Central memory CD4-positive, alpha-beta T cell (primary cell): ENCODE results near the gene LEMD3.

Experiments
- DNase-seq: peaks from one replicate; pipeline ENCODE4 v3.0.0; 2022

The LEMD3 gene

GRCh38 chr12:65170209-65170881 is 962 bp downstream of the LEMD3 start:
- peak; percentile 69 for DNase-seq

- DNase-seq = no peak
Measured at GRCh38 chr12:65171073-65171472, 1.7 kb downstream of the LEMD3 start.

DNA sequence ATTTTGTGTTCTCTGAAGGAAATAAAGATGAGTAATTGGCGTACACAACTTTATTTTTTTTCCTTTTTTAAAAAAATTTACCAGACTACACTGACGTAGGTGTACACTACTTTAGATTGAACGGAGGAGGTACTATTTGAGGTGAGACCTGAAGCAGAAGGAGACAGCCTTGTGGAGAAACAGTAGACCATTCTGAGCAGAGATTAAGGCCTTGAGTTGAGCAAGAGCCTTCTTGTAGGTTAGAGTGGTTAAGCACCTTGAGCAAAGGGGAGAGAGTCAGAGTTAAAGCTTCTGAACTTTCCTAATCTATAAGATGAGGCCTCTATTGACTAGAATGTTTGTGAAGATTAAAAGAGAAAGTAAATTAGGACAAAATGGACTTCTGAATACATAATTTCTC is 2.5 kb downstream of the LEMD3 start:
- DNase-seq = peak; percentile 31

GRCh38 chr12:65175385-65175784 is 6.0 kb downstream of the LEMD3 start:
- DNase-seq = no peak

DNA sequence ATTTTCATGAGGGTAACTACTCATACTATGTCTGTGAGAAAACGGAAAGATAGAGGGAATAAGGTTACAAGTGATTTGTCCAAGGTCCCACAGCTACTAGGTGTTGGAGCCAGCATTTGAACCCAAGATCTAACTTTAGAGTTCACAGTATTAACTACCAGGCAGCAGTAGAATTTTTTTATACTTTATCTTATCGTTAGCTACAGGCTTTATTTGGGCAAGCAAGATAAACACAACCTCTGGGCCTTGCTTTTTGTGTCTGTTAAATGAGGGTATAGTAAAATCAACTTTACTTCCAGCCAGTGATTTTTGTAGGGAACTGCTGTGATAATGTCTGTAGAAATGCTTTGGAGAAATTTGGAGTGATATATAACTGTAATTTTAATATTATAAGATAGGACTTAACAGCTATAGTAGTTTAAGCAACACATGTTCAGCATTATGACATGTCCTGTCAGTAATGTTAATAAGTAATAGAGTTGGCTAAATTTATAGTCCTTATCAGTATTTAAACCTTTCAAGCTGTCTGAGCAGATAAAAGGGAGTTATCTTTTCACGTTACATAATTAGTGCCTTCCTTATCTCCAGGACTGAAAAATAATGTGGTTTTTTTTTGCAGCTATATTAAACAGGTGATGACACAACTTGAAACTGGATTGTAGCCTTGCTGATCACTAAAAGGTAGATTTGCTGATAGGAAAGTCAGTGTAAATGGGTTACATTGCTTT is 12.8 kb downstream of the LEMD3 start:
- no peak for DNase-seq

GRCh38 chr12:65184176-65184857 is 14.9 kb downstream of the LEMD3 start:
- DNase-seq = no peak

DNA sequence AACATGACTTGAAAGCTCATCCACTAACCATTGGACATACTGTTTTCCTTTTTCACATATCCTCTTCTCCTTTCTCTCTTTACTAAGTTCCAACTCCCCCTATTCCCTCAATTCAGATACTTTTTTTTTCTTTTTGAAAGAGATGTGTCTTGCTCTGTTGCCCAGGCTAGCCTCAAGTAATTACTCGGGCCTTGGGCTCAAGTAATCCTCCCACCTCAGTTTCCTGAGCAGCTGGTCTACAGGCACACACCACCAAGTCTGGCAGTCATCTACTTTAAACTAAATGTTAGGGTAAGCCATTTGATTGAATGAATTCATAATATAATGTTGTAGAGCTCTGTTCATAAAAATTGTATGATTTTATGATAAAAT is 15.5 kb downstream of the LEMD3 start:
- no peak for DNase-seq

GRCh38 chr12:65187665-65188064 is 18.3 kb downstream of the LEMD3 start:
- no peak for DNase-seq

DNA sequence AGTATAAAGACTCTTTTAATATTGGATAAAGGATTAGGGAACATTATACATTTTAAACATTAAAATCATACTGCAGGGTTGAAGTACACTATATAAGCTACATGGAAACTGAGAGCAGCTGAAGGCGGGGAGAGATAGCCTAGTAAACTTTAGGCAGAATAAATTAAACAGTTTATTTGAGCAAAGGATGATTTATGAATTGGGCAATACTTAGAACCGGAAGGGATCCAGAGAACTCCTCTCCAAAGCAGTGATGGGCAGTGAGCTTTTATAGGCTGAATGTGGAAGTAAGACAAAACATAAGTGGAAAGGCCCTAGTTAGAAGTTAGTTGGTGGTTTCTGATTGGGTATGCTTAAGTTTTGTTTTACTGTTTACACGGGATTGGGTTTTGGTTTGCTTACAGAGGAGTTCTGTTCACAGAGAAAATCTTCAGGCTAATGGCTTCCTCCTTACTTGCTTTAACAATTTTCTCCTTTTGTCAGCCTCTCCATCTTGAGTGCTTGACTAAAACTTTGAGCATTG is 18.9 kb downstream of the LEMD3 start:
- no peak for DNase-seq

GRCh38 chr12:65189028-65189718 is 19.8 kb downstream of the LEMD3 start:
- no peak for DNase-seq

DNA sequence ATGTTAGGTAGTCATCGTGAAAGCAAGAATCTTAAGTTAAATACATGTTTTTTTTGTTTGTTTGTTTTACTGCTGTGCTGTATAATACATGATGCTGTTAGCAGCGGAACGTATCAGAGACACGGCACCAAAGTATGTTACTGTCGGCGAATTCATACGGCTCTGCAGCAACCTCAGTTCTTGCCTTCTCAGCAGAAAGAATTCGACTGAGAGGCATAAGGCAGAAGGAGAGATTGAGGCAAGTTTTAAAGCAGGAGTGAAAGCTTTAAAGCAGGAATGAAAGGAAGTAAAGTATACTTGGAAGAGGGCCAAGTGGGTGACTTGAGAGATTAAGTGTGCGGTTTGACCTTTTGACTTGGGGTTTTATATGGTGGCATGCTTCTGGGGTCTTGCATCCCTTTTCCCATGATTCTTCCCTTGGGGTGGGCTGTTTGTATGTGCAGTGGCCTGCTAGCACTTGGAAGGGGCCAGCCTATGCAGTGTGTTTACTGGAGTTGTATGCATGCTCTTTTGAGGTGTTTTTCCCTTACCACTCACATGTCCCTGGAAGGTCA is 23.7 kb downstream of the LEMD3 start:
- DNase-seq = no peak

- no peak for DNase-seq
Measured at GRCh38 chr12:65194949-65195348, 25.6 kb downstream of the LEMD3 start.

DNA sequence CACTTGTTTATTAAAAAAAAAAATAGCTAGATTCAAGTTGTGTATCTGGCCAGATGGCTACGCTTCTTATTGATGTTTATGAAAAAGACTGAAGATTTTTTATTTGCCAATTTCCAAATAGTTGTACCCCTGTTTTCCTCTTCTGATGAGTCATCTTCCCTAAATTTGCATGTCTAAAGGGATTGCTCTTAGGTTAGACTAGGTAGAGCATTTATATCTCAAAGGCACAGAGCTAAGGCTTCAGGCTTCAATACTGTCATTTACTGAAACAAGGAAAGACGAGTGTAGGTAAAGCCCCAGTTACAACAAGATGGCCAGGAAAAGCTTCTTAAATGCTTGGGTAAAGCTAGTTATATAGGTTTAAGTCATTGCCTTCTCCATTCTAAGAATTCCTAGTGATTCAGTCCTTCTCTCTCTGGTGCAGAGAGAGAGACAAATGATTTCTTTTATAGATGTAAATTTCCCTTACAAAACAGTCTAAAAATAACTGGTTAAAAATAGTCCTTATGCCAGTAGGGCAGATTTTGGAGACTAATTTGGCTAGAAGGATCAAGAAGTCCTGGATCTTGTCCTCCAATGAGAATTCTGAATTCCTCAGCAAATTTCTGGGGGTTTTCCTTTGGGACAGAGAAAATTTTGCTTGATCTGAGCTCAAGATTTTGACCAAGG is 26.1 kb downstream of the LEMD3 start:
- no peak for DNase-seq

DNA sequence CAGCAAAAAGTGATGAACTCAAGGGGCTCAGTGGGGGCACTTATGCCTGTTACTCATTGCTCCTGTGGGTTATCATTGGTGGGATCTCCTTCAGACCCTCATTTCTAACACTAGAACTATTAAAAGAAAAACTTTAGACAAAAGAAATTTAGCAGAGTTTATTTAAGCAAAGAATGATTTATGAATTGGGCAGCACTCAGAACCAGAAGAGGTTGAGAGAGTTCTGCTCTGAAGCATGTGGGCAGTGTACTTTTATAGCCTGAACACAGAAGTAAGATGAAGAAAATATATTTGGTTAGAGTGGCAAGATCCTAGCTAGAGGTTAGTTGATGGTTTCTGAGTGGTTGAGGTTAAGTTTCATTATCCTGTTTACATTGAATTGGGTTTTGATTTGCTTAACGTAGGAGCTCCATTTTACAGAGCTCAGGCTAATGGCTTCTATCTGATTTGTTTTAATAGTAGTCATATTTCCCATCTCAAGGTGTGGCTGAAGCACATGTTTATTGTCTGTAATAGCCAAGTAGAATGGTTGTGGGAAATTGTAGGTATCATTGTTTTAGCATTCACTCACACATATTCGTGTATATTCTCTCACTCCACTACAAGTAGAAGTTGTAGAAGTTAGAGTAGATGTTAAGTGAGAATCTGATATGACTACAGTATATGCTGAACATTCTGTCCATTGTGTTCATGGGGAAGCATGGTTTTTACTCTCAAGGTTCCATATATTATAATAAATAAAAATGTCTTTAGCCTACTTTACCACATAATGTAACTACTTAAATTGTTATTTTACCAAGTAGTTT is 27.6 kb downstream of the LEMD3 start:
- DNase-seq = no peak

DNA sequence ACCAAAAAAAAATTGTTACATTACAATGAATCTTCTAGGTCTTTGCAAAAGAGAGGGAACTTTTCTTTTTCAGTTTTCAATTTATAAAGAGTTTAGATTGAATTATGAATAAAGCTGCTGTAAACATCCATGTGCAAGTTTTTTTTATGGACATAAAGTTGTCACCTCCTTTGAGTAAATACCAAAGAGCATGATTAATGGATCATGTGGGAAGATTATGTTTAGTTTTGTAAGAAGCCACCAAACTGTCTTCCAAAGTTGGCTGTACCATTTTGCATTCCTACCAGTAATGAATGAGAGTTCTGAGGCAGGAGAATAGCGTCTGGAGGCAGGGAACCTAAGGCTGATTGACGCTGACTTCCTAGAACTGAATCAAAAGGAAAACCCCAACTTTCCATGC is 30.2 kb downstream of the LEMD3 start:
- DNase-seq = no peak

DNA sequence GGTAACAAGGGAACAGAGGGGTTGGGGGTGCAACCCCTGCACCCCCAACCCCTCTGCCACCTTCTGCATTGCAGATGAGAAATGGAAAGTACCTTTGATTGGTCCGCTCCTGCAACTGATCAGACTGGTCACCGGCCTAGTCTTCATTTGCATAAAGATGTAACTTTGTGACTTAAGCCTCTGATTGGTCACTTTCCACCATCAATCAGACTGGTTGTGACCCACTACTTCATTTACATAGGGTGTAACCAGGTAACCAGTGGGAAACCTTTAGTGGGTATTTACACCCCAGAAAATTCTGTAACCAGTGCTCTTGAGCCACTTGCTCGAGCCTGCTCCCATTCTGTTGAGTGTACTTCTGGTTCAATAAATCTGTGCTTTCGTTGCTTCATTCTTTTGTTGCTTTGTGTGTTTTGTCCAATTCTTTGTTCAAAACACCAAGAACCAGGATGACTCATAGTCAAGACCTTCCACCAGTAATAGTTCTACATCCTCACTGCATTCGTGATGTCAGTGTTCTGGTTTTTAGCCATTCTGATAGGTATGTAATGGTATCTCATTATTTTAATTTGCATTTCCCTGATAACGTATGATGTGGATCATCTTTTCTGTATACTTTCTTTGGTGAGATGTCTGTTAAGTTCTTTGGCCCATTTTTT is 30.8 kb downstream of the LEMD3 start:
- no peak for DNase-seq

DNA sequence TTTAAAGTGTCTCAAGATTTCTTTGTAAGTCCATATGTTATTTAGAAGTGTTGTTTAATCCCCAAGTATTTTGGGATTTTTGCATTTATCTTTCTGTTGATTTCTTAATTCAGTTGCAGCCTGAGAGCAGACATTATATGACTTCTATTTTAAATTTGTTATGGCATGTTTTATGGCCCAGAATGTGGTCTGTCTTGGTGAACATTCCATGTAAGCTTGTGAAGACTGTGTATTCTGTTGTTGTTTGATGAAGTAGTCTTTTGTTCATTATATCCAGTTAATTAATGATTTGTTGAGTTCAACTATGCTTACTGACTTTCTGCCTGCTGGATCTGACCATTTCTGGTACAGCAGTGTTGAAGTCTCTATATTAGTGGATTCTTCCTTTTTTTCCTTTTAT is 34.0 kb downstream of the LEMD3 start:
- no peak for DNase-seq

DNA sequence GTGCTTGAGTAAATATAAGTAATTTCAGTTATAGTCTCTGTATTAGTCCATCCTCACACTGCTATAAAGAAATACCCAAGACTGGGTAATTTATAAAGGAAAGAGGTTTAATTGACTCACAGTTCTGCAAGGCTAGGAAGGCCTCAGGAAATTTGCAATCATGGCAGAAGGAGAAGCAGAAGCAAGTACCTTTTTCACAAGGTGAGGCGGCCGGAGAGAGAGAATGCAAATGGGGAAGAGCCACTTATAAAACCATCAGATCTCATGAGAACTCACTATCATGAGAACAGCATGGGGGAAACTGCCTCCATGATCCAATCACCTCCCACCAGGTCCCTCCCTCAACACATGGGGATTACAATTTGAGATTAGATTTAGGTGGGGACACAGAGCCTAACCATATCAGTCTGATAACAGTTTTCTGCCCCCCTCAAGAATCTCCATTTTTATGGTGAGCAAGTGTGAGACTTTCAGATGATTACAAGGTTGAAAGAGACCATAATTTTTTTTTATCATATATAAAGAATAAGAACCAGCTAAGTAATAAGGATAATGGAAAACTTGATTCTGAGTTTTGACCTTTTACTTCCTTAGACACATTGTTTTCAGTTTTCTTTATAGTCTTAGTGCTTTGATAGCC is 35.6 kb downstream of the LEMD3 start:
- DNase-seq = no peak

DNA sequence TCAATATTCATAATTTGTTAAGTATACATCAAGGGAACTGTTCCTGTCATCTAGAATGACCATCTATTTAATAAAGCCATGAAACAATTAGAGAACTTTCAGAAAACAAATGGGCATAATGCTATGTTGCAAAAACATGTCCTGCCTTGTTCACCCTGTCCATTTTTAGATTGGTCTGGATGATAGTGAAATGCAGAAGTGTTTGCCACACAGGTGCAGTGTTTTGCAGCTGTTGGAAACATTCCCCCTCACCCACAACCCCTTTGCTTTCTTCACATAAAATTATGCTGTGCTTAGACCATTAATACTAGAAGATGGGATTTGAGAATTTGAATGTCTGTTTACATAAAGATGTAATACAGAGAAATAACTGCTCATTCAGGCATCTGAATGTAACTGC is 36.5 kb downstream of the LEMD3 start:
- DNase-seq = no peak

GRCh38 chr12:65208125-65208524 is 38.7 kb downstream of the LEMD3 start:
- DNase-seq = no peak
